Measurements from ENCODE around the gene CD22. TPM values are rescaled to one million over a fixed set of nuclear protein-coding genes. Genes with fewer than 3 reads are reported as not detected.

CD22 gene
- total and polyA plus RNA-seq, 2 of the 13 experiments (the other 11 are each of a cell fraction or from before 2014, with no cell fraction given) = 0.71 to 1.7 TPM

DNA sequence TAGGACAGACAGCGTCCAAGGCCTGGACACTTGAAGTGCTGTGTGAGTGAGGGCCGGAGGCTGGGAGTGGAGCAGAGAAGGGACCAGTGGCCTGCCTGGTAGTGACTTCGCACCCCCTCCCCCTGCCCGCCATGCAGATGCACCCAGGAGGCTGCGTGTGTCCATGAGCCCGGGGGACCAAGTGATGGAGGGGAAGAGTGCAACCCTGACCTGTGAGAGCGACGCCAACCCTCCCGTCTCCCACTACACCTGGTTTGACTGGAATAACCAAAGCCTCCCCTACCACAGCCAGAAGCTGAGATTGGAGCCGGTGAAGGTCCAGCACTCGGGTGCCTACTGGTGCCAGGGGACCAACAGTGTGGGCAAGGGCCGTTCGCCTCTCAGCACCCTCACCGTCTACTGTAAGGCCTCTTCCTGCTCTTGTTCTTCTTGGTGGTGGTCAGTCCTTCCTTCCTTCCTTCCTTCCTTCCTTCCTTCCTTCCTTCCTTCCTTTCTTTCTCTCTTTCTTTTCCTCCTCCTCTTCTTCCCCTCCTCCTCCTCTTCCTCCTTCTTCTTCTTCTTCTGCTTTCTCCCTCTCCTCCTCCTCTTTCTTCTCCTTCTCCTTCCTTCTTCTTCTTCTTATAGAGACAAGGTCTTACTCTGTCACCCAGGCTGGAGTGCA, 12.7 kb downstream of the CD22 start:
- Histone ChIP-seq H2AFZ (ENCODE audit: low read length) (no peak overlapping the region), H3K4me2 (ENCODE audit: low read depth, low read length) (no peak overlapping the region), H3K9ac (ENCODE audit: insufficient read depth, low read depth, low read length) (no peak overlapping the region), H4K20me1 (ENCODE audit: insufficient read depth, low read length) (no peaks in the 10 kb centered on the region), H3K4me1 (ENCODE audit: insufficient read depth, low read length) (peaks cover 35% of the 10 kb centered on the region), H3K36me3 (replicated peaks in 1 of 2; ENCODE audit: control insufficient read depth in 1 of 2, insufficient read depth in 2 of 2, low read length in 2 of 2) (no peaks in the 10 kb centered on the region), H3K4me3 (replicated peaks in 1 of 3; ENCODE audit: insufficient read depth in 1 of 3, low read depth in 2 of 3, low read length in 3 of 3) (no peak overlapping the region), H3K79me2 (ENCODE audit: insufficient read depth, low read length) (no peaks in the 10 kb centered on the region), H3K27me3 (ENCODE audit: control insufficient read depth in 1 of 2, insufficient read depth in 2 of 2, low read length in 2 of 2) (no peaks in the 10 kb centered on the region), H3K9me3 (ENCODE audit: low read length) (no peaks in the 10 kb centered on the region), H3K27ac (ENCODE audit: extremely low read length, insufficient read depth, low read length) (no peak overlapping the region)
- no peak for ATAC-seq
- no peak for FAIRE-seq
- CTCF ChIA-PET (ENCODE audit: low intra/inter-chr PET ratio, low total read pairs) = no interaction called here
- TF ChIP-seq ZNF782 (CRISPR knock-in tag; IDR thresholded peaks at IDR 0.05; ENCODE audit: borderline replicate concordance) (no peak), PPARG (CRISPR knock-in tag; conservative IDR thresholded peaks at IDR 0.05) (no peak), SP4 (CRISPR knock-in tag; IDR thresholded peaks at IDR 0.05) (no peak), ESRRA (CRISPR knock-in tag; IDR thresholded peaks at IDR 0.05; ENCODE audit: low read depth) (no peak), WIZ (CRISPR knock-in tag; IDR thresholded peaks at IDR 0.05) (no peak), THAP7 (CRISPR knock-in tag; IDR thresholded peaks at IDR 0.05) (no peak), RXRA (CRISPR knock-in tag; IDR thresholded peaks at IDR 0.05) (no peak), TCF7 (IDR thresholded peaks at IDR 0.05; ENCODE audit: low read depth) (no peak), ZNF569 (CRISPR knock-in tag; IDR thresholded peaks at IDR 0.05; ENCODE audit: borderline replicate concordance) (no peak), ZNF7 (CRISPR knock-in tag; IDR thresholded peaks at IDR 0.05) (no peak), SAFB2 (CRISPR knock-in tag; IDR thresholded peaks at IDR 0.05; ENCODE audit: borderline replicate concordance, low read depth) (no peak), ZNF773 (CRISPR knock-in tag; IDR thresholded peaks at IDR 0.05; ENCODE audit: borderline replicate concordance) (no peak), KDM6A (CRISPR knock-in tag; IDR thresholded peaks at IDR 0.05; ENCODE audit: low read depth) (no peak), ZNF264 (CRISPR knock-in tag; IDR thresholded peaks at IDR 0.05) (no peak)
- TF ChIP-seq, protein P1, sequence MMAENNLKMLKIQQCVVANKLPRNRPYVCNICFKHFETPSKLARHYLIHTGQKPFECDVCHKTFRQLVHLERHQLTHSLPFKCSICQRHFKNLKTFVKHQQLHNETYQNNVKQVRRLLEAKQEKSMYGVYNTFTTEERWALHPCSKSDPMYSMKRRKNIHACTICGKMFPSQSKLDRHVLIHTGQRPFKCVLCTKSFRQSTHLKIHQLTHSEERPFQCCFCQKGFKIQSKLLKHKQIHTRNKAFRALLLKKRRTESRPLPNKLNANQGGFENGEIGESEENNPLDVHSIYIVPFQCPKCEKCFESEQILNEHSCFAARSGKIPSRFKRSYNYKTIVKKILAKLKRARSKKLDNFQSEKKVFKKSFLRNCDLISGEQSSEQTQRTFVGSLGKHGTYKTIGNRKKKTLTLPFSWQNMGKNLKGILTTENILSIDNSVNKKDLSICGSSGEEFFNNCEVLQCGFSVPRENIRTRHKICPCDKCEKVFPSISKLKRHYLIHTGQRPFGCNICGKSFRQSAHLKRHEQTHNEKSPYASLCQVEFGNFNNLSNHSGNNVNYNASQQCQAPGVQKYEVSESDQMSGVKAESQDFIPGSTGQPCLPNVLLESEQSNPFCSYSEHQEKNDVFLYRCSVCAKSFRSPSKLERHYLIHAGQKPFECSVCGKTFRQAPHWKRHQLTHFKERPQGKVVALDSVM (CRISPR knock-in tag; IDR thresholded peaks at IDR 0.05) = no peak
- TF ChIP-seq, protein P2, sequence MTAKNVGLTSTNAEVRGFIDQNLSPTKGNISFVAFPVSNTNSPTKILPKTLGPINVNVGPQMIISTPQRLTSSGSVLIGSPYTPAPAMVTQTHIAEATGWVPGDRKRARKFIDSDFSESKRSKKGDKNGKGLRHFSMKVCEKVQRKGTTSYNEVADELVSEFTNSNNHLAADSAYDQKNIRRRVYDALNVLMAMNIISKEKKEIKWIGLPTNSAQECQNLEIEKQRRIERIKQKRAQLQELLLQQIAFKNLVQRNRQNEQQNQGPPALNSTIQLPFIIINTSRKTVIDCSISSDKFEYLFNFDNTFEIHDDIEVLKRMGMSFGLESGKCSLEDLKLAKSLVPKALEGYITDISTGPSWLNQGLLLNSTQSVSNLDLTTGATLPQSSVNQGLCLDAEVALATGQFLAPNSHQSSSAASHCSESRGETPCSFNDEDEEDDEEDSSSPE (CRISPR knock-in tag; IDR thresholded peaks at IDR 0.05) = no peak
- WGBS (ENCODE audit: low lambda C conversion rate) = 80% methylated on average over 4 of the region's 14 CpGs
- in situ Hi-C loops (cut with HindIII; ENCODE audit: extremely low pct_ligation_motif_present, low pct_unique_long_range_greater_than_20kb) (no loop called here), intact Hi-C loops (cut with micrococcal nuclease; ENCODE audit: unreplicated experiment) (no loop called here)
- BruUV-seq (replicated peaks) = no TSS peak
- DNase-seq (ENCODE audit: low spot score) = no peak
- POLR2A ChIA-PET = no interaction called here

Measured in HepG2 (cell line).